ENCODE data around the gene LENG9. TPM values are rescaled to one million over a fixed set of nuclear protein-coding genes. Genes with fewer than 3 reads are reported as not detected.
A peak's percentile ranks its signal among the peaks of the same experiment; 100 is the strongest.
"Not testable (repeated sequence)": the region's sequence is repeated elsewhere in the genome, so short reads cannot be mapped to it uniquely, and the experiment has no call there.

Gene LENG9
- total RNA-seq, 1 experiment from 2014 or later = 5.0 TPM

GRCh38 chr19:54446349-54446748, 17.2 kb downstream of the LENG9 start:
- H3K4me1 ChIP-seq (ENCODE audit: low read length) = peaks cover 21% of the 10 kb centered on the region
- H3K9ac ChIP-seq (ENCODE audit: low read length); H3K9me2 ChIP-seq (replicated peaks; ENCODE audit: insufficient read depth, low read length); H3K4me2 ChIP-seq (ENCODE audit: low read depth, low read length, poor library complexity, severe bottlenecking); H3K27me3 ChIP-seq (ENCODE audit: low read length); DNase-seq; H3K4me3 ChIP-seq (ENCODE audit: low read length); H3K9me3 ChIP-seq (ENCODE audit: low read length); H2AFZ ChIP-seq (ENCODE audit: low read length); H3K27ac ChIP-seq (ENCODE audit: low read length): not testable (repeated sequence)
- peaks cover 20% of the 10 kb centered on the region for H4K20me1 ChIP-seq (ENCODE audit: insufficient read depth, low read depth, low read length)
- H3K36me3 ChIP-seq (ENCODE audit: insufficient read depth, low read length) = peaks cover 17% of the 10 kb centered on the region; the same call in 1 of the 2 replicates
- peaks cover 48% of the 10 kb centered on the region for H3K79me2 ChIP-seq (ENCODE audit: low read length)

GRCh38 chr19:54444737-54445136, 18.8 kb downstream of the LENG9 start:
- Histone ChIP-seq H2AFZ (ENCODE audit: low read length) (no peak overlapping the region), H4K20me1 (ENCODE audit: insufficient read depth, low read depth, low read length) (peaks cover 7% of the 10 kb centered on the region), H3K9me3 (ENCODE audit: low read length) (no peaks in the 10 kb centered on the region), H3K9ac (ENCODE audit: low read length) (no peak overlapping the region), H3K27ac (ENCODE audit: low read length) (no peak overlapping the region), H3K36me3 (ENCODE audit: insufficient read depth, low read length) (peaks cover 11% of the 10 kb centered on the region; the same call in 1 of the 2 replicates), H3K79me2 (ENCODE audit: low read length) (peaks cover 37% of the 10 kb centered on the region), H3K9me2 (replicated peaks; ENCODE audit: insufficient read depth, low read length) (no peaks in the 10 kb centered on the region), H3K27me3 (ENCODE audit: low read length) (no peaks in the 10 kb centered on the region), H3K4me1 (ENCODE audit: low read length) (peaks cover 8% of the 10 kb centered on the region), H3K4me3 (ENCODE audit: low read length) (no peak overlapping the region), H3K4me2 (ENCODE audit: low read depth, low read length, poor library complexity, severe bottlenecking) (no peak overlapping the region)
- DNase-seq = no peak

GRCh38 chr19:54440641-54441040, 22.9 kb downstream of the LENG9 start:
- Histone ChIP-seq H3K4me2 (ENCODE audit: low read depth, low read length, poor library complexity, severe bottlenecking) (no peak overlapping the region), H3K9me2 (replicated peaks; ENCODE audit: insufficient read depth, low read length) (no peaks in the 10 kb centered on the region), H3K79me2 (ENCODE audit: low read length) (peaks cover 9% of the 10 kb centered on the region; the same call in 1 of the 2 replicates), H4K20me1 (ENCODE audit: insufficient read depth, low read depth, low read length) (peaks cover 20% of the 10 kb centered on the region; the same call in 1 of the 2 replicates), H3K9ac (ENCODE audit: low read length) (no peak overlapping the region), H3K27ac (ENCODE audit: low read length) (no peak overlapping the region), H3K4me1 (ENCODE audit: low read length) (no peaks in the 10 kb centered on the region), H3K9me3 (ENCODE audit: low read length) (no peaks in the 10 kb centered on the region), H3K4me3 (ENCODE audit: low read length) (no peak overlapping the region), H3K27me3 (ENCODE audit: low read length) (no peaks in the 10 kb centered on the region), H3K36me3 (ENCODE audit: insufficient read depth, low read length) (peaks cover 4% of the 10 kb centered on the region; the same call in 1 of the 2 replicates), H2AFZ (ENCODE audit: low read length) (no peak overlapping the region)
- no peak for DNase-seq

- Histone ChIP-seq H3K9ac (ENCODE audit: low read length) (no peak overlapping the region), H3K79me2 (ENCODE audit: low read length) (peaks cover 6% of the 10 kb centered on the region; the same call in 1 of the 2 replicates), H3K27ac (ENCODE audit: low read length) (no peak overlapping the region), H3K9me3 (ENCODE audit: low read length) (no peaks in the 10 kb centered on the region), H2AFZ (ENCODE audit: low read length) (no peak overlapping the region), H3K4me2 (ENCODE audit: low read depth, low read length, poor library complexity, severe bottlenecking) (no peak overlapping the region), H3K36me3 (ENCODE audit: insufficient read depth, low read length) (no peaks in the 10 kb centered on the region), H3K4me1 (ENCODE audit: low read length) (no peaks in the 10 kb centered on the region), H4K20me1 (ENCODE audit: insufficient read depth, low read depth, low read length) (peaks cover 28% of the 10 kb centered on the region; the same call in 1 of the 2 replicates), H3K9me2 (replicated peaks; ENCODE audit: insufficient read depth, low read length) (no peaks in the 10 kb centered on the region), H3K27me3 (ENCODE audit: low read length) (no peaks in the 10 kb centered on the region), H3K4me3 (ENCODE audit: low read length) (no peak overlapping the region)
- DNase-seq = peak; percentile 87
These were observed 24.3 kb downstream of the LENG9 start for GRCh38 chr19:54439174-54439851.

GRCh38 chr19:54436628-54437252, 26.8 kb downstream of the LENG9 start:
- no peaks in the 10 kb centered on the region for H3K4me1 ChIP-seq (ENCODE audit: low read length)
- H4K20me1 ChIP-seq (ENCODE audit: insufficient read depth, low read depth, low read length) = peaks cover 43% of the 10 kb centered on the region
- H3K9me3 ChIP-seq (ENCODE audit: low read length) = no peaks in the 10 kb centered on the region
- no peak overlapping the region for H3K4me3 ChIP-seq (ENCODE audit: low read length)
- H3K36me3 ChIP-seq (ENCODE audit: insufficient read depth, low read length) = no peaks in the 10 kb centered on the region
- no peak overlapping the region for H3K4me2 ChIP-seq (ENCODE audit: low read depth, low read length, poor library complexity, severe bottlenecking)
- no peak overlapping the region for H3K9ac ChIP-seq (ENCODE audit: low read length)
- H3K27ac ChIP-seq (ENCODE audit: low read length) = no peak overlapping the region
- no peaks in the 10 kb centered on the region for H3K27me3 ChIP-seq (ENCODE audit: low read length)
- H3K9me2 ChIP-seq (replicated peaks; ENCODE audit: insufficient read depth, low read length) = no peaks in the 10 kb centered on the region
- no peak for DNase-seq
- H3K79me2 ChIP-seq (ENCODE audit: low read length) = peaks cover 6% of the 10 kb centered on the region; the same call in 1 of the 2 replicates
- no peak overlapping the region for H2AFZ ChIP-seq (ENCODE audit: low read length)

GRCh38 chr19:54436031-54436523, 27.5 kb downstream of the LENG9 start:
- Histone ChIP-seq H4K20me1 (ENCODE audit: insufficient read depth, low read depth, low read length) (peaks cover 48% of the 10 kb centered on the region), H3K4me1 (ENCODE audit: low read length) (no peaks in the 10 kb centered on the region), H3K4me3 (ENCODE audit: low read length) (no peak overlapping the region), H3K9ac (ENCODE audit: low read length) (no peak overlapping the region), H3K36me3 (ENCODE audit: insufficient read depth, low read length) (no peaks in the 10 kb centered on the region), H3K27me3 (ENCODE audit: low read length) (no peaks in the 10 kb centered on the region), H3K4me2 (ENCODE audit: low read depth, low read length, poor library complexity, severe bottlenecking) (no peak overlapping the region), H3K9me2 (replicated peaks; ENCODE audit: insufficient read depth, low read length) (no peaks in the 10 kb centered on the region), H2AFZ (ENCODE audit: low read length) (no peak overlapping the region), H3K27ac (ENCODE audit: low read length) (no peak overlapping the region), H3K9me3 (ENCODE audit: low read length) (no peaks in the 10 kb centered on the region), H3K79me2 (ENCODE audit: low read length) (peaks cover 5% of the 10 kb centered on the region; the same call in 1 of the 2 replicates)
- DNase-seq = no peak

GRCh38 chr19:54435551-54436016, 28.0 kb downstream of the LENG9 start:
- Histone ChIP-seq H3K4me1 (ENCODE audit: low read length) (no peaks in the 10 kb centered on the region), H3K79me2 (ENCODE audit: low read length) (no peaks in the 10 kb centered on the region; the same call in 1 of the 2 replicates), H3K4me2 (ENCODE audit: low read depth, low read length, poor library complexity, severe bottlenecking) (no peak overlapping the region), H3K4me3 (ENCODE audit: low read length) (no peak overlapping the region), H4K20me1 (ENCODE audit: insufficient read depth, low read depth, low read length) (peaks cover 45% of the 10 kb centered on the region), H3K9ac (ENCODE audit: low read length) (no peak overlapping the region), H3K9me3 (ENCODE audit: low read length) (no peaks in the 10 kb centered on the region), H3K36me3 (ENCODE audit: insufficient read depth, low read length) (no peaks in the 10 kb centered on the region), H2AFZ (ENCODE audit: low read length) (no peak overlapping the region), H3K27ac (ENCODE audit: low read length) (no peak overlapping the region), H3K9me2 (replicated peaks; ENCODE audit: insufficient read depth, low read length) (no peaks in the 10 kb centered on the region), H3K27me3 (ENCODE audit: low read length) (no peaks in the 10 kb centered on the region)
- no peak for DNase-seq

GRCh38 chr19:54434873-54435214, 28.7 kb downstream of the LENG9 start:
- H3K9me3 ChIP-seq (ENCODE audit: low read length) = no peaks in the 10 kb centered on the region
- H3K4me3 ChIP-seq (ENCODE audit: low read length) = no peak overlapping the region
- H4K20me1 ChIP-seq (ENCODE audit: insufficient read depth, low read depth, low read length) = peaks cover 45% of the 10 kb centered on the region
- no peak overlapping the region for H2AFZ ChIP-seq (ENCODE audit: low read length)
- H3K9me2 ChIP-seq (replicated peaks; ENCODE audit: insufficient read depth, low read length) = no peaks in the 10 kb centered on the region
- H3K27ac ChIP-seq (ENCODE audit: low read length) = no peak overlapping the region
- H3K79me2 ChIP-seq (ENCODE audit: low read length) = no peaks in the 10 kb centered on the region
- H3K4me2 ChIP-seq (ENCODE audit: low read depth, low read length, poor library complexity, severe bottlenecking) = no peak overlapping the region
- H3K27me3 ChIP-seq (ENCODE audit: low read length) = no peaks in the 10 kb centered on the region
- no peaks in the 10 kb centered on the region for H3K36me3 ChIP-seq (ENCODE audit: insufficient read depth, low read length)
- H3K9ac ChIP-seq (ENCODE audit: low read length) = no peak overlapping the region
- H3K4me1 ChIP-seq (ENCODE audit: low read length) = no peaks in the 10 kb centered on the region
- DNase-seq = no peak
